ENCODE data around the gene RPL5. TPM values are rescaled to one million over a fixed set of nuclear protein-coding genes. Genes with fewer than 3 reads are reported as not detected.

The RPL5 gene
- total and polyA plus RNA-seq, 9 of the 15 experiments (the other 6 are each of a cell fraction or from before 2014, with no cell fraction given), result 1,467 to 4,252 (median 2,454) TPM

DNA sequence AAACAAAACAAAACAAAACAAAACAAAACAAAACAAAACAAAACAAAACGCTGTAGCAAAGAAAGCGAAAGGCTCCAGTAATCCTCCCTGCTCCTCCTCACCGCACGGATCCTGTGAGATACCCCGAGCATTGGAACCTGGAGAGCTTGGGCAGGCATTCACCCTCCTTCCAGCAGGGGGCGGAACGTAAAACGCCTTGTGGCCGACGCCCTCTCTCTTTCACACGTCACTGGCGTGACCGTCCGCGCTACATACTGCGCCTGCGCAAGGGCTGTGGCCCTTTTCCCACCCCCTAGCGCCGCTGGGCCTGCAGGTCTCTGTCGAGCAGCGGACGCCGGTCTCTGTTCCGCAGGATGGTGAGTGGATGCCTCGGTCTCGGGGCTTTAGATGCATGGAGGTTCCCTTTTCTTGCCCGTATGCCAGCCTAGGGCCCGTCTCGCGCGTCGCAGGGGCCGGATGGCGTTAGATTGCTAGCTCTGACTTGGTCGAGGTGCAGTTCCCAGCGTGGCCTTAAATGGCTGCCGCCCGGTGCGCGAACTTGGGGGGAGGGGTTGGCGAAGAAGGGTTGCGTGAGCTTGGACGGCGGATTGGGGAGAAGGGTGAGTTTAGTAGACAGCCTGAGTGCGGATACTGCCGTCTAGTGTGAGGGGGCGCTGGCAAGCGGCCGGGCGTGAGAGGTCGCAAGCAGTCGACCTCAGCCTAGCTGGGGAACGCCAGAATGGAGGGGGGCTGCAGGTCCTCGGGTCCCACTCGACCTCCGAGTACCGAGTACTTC lies at the start of gene RPL5 (continued):
- TF ChIP-seq, protein P1, sequence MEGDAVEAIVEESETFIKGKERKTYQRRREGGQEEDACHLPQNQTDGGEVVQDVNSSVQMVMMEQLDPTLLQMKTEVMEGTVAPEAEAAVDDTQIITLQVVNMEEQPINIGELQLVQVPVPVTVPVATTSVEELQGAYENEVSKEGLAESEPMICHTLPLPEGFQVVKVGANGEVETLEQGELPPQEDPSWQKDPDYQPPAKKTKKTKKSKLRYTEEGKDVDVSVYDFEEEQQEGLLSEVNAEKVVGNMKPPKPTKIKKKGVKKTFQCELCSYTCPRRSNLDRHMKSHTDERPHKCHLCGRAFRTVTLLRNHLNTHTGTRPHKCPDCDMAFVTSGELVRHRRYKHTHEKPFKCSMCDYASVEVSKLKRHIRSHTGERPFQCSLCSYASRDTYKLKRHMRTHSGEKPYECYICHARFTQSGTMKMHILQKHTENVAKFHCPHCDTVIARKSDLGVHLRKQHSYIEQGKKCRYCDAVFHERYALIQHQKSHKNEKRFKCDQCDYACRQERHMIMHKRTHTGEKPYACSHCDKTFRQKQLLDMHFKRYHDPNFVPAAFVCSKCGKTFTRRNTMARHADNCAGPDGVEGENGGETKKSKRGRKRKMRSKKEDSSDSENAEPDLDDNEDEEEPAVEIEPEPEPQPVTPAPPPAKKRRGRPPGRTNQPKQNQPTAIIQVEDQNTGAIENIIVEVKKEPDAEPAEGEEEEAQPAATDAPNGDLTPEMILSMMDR (IDR thresholded peaks at IDR 0.05 in 2 of 3, conservative IDR thresholded peaks at IDR 0.05 in 1 of 3; ENCODE audit: insufficient read depth in 2 of 3, low read depth in 1 of 3, low read length in 3 of 3), result peak; percentile 93 to 98 (median 97)
- TF ChIP-seq VEZF1 (CRISPR knock-in tag; IDR thresholded peaks at IDR 0.05) (peak; percentile 85), ZBTB26 (CRISPR knock-in tag; IDR thresholded peaks at IDR 0.05) (no peak), DMBX1 (CRISPR knock-in tag; IDR thresholded peaks at IDR 0.05; ENCODE audit: borderline replicate concordance) (peak; percentile 67), GTF2A2 (tag; IDR thresholded peaks at IDR 0.05) (peak; percentile 87), TSC22D4 (tag; IDR thresholded peaks at IDR 0.05) (no peak), ZKSCAN1 (IDR thresholded peaks at IDR 0.05; ENCODE audit: low read depth, low read length) (0 out of 2 replicates have a peak, but pooled peaks have one; percentile 51), ZFPM2 (CRISPR knock-in tag; IDR thresholded peaks at IDR 0.05) (peak; percentile 86; the same call in 1 of the 2 replicates), NELFE (IDR thresholded peaks at IDR 0.05; ENCODE audit: insufficient read depth, insufficient read length) (no peak), GATAD2B (IDR thresholded peaks at IDR 0.05; ENCODE audit: borderline replicate concordance) (peak; percentile 46), SRSF3 (IDR thresholded peaks at IDR 0.05; ENCODE audit: insufficient read depth, low read length) (no peak), ZNF274 (IDR thresholded peaks at IDR 0.05; ENCODE audit: borderline replicate concordance, low read depth, low read length) (no peak), ZNF408 (CRISPR knock-in tag; IDR thresholded peaks at IDR 0.05; ENCODE audit: low read depth) (no peak), ZFX (CRISPR knock-in tag; IDR thresholded peaks at IDR 0.05) (peak; percentile 100), ZNF586 (CRISPR knock-in tag; conservative IDR thresholded peaks at IDR 0.05) (no peak), BDP1 (IDR thresholded peaks at IDR 0.05; ENCODE audit: insufficient read depth, insufficient read length) (no peak), KDM4B (IDR thresholded peaks at IDR 0.05; ENCODE audit: borderline replicate concordance in 2 of 2, low read depth in 1 of 2) (peak in 1 of 2 experiments; percentile 60; a peak in 1 of 4 replicates), WHSC1 (IDR thresholded peaks at IDR 0.05; ENCODE audit: low read length) (no peak), ZEB2 (IDR thresholded peaks at IDR 0.05) (no peak)
- TF ChIP-seq, protein P2, sequence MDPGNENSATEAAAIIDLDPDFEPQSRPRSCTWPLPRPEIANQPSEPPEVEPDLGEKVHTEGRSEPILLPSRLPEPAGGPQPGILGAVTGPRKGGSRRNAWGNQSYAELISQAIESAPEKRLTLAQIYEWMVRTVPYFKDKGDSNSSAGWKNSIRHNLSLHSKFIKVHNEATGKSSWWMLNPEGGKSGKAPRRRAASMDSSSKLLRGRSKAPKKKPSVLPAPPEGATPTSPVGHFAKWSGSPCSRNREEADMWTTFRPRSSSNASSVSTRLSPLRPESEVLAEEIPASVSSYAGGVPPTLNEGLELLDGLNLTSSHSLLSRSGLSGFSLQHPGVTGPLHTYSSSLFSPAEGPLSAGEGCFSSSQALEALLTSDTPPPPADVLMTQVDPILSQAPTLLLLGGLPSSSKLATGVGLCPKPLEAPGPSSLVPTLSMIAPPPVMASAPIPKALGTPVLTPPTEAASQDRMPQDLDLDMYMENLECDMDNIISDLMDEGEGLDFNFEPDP (CRISPR knock-in tag; IDR thresholded peaks at IDR 0.05), result no peak
- TF ChIP-seq, protein P3, sequence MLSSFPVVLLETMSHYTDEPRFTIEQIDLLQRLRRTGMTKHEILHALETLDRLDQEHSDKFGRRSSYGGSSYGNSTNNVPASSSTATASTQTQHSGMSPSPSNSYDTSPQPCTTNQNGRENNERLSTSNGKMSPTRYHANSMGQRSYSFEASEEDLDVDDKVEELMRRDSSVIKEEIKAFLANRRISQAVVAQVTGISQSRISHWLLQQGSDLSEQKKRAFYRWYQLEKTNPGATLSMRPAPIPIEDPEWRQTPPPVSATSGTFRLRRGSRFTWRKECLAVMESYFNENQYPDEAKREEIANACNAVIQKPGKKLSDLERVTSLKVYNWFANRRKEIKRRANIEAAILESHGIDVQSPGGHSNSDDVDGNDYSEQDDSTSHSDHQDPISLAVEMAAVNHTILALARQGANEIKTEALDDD (IDR thresholded peaks at IDR 0.05), result no peak; the same call in 1 of the 2 replicates

All from K562 (cell line).